MCF 10A (cell line): ENCODE data around the gene BUD13. TPM values are rescaled to one million over a fixed set of nuclear protein-coding genes. Genes with fewer than 3 reads are reported as not detected.

Experiments
- BruUV-seq: library from RNA; stranded (reverse); fragments of 400-500 nt; replicated peaks from 2 replicates; lab custom pipeline; 2021; lab: Mats Ljungman, UMichigan
- CTCF ChIA-PET: fragments of 300-600 bp; sonication (Branson Sonifier 250); formaldehyde crosslinking; extraction: SDS; loops from one replicate; lab custom pipeline; 2021; ENCODE audit warnings: antibody characterized with exemption, inconsistent platforms; lab: Yijun Ruan, JAX
- POLR2A ChIA-PET: fragments of 300-600, 350-650 bp; sonication (Branson Sonifier 250); formaldehyde crosslinking; extraction: SDS; loops from one replicate; lab custom pipeline; 2020; ENCODE audit warnings: antibody characterized with exemption, inconsistent platforms; lab: Yijun Ruan, JAX
- DNase-seq: peaks from one replicate; pipeline ENCODE4 v3.0.0-alpha.2; 2018; ENCODE audit not compliant: unreplicated experiment
- H3K27ac Mint-ChIP-seq: one replicate; pipeline ENCODE4 v1.8.0; 2022; ENCODE audit warnings: mild to moderate bottlenecking, low read depth, mixed read lengths; ENCODE audit not compliant: unreplicated experiment
- H3K27me3 Mint-ChIP-seq: one replicate; pipeline ENCODE4 v1.8.0; 2022; ENCODE audit warnings: mixed read lengths; ENCODE audit not compliant: insufficient read depth, unreplicated experiment
- H3K36me3 Mint-ChIP-seq: one replicate; pipeline ENCODE4 v1.8.0; 2022; ENCODE audit warnings: mild to moderate bottlenecking, moderate library complexity, mixed read lengths; ENCODE audit not compliant: insufficient read depth, unreplicated experiment
- H3K4me1 Mint-ChIP-seq: one replicate; pipeline ENCODE4 v1.8.0; 2022; ENCODE audit warnings: mixed read lengths; ENCODE audit not compliant: insufficient read depth, unreplicated experiment
- H3K4me3 Mint-ChIP-seq: one replicate; pipeline ENCODE4 v1.8.0; 2022; ENCODE audit warnings: mild to moderate bottlenecking, moderate library complexity, mixed read lengths; ENCODE audit not compliant: unreplicated experiment
- H3K9me3 Mint-ChIP-seq: one replicate; pipeline ENCODE4 v1.8.0; 2022; ENCODE audit warnings: mixed read lengths; ENCODE audit not compliant: unreplicated experiment
- intact Hi-C: fragments of 100-400 bp; cut with micrococcal nuclease; formaldehyde crosslinking; loops from 2 replicates; pipeline ENCODE4 v1.14.1; 2022
- total RNA-seq: library from RNA; stranded (reverse); gene quantifications from 2 replicates; pipeline ENCODE4 v1.2.3, GENCODE V29; 2022
- TF ChIP-seq, protein P1 (sequence below): fragments of 200-600 bp; IDR thresholded peaks from one replicate; pipeline ENCODE4 v1.8.0; 2022; ENCODE audit warnings: antibody characterized with exemption, mild to moderate bottlenecking; ENCODE audit not compliant: unreplicated experiment

The BUD13 gene
- total RNA-seq, 1 experiment from 2014 or later: 15.1 TPM

DNA sequence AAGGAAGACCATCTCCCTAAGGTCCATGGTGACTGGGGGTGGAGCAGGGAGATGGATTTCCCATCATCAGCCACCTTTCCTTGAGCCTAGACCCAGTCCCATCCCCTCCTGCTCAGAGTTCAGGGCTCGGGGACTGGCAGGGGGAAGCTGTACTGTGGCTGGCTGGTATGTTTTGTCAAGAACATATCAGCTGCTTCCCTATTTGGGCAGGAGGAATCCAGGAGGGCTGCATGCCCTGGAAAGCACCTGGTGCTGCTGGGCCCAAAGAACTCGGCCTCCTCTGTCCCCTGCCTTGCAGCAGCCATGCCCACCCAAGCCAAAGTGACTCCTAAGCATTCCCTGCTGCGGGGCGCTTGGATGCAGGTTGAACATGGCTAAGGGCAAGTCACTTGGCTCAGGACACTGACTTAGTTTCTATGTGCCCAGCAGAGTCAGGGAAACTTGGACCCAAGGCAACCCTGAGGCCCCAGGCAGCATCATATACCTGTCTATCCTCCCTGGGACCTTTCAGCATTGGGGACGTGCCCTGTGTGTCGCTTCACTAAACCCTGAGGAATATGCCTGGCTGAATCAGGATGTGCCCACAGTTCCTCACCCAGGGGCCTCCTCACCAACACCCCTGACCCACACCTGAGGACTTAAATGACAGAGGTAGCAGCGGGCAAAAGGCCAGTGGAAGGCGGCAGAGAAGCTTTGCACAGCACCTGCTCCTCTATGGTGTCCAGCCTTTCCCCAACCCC is 43.1 kb downstream of the BUD13 start:
- no peaks in the 10 kb centered on the region for H3K36me3 Mint-ChIP-seq
- intact Hi-C loops: loop anchor here (5.0 kb wide), 1 partner anchor 498 kb away; no protein-coding TSS in a partner anchor
- no peak overlapping the region for H3K27ac Mint-ChIP-seq
- ChIA-PET CTCF (interaction anchor here (0.6 to 4.1 kb wide), 4 partner anchors 13 to 1106 kb away, joined by 3 to 34 read pairs (median 6); no protein-coding TSS in a partner anchor), POLR2A (no interaction called here)
- TF ChIP-seq, protein P1, sequence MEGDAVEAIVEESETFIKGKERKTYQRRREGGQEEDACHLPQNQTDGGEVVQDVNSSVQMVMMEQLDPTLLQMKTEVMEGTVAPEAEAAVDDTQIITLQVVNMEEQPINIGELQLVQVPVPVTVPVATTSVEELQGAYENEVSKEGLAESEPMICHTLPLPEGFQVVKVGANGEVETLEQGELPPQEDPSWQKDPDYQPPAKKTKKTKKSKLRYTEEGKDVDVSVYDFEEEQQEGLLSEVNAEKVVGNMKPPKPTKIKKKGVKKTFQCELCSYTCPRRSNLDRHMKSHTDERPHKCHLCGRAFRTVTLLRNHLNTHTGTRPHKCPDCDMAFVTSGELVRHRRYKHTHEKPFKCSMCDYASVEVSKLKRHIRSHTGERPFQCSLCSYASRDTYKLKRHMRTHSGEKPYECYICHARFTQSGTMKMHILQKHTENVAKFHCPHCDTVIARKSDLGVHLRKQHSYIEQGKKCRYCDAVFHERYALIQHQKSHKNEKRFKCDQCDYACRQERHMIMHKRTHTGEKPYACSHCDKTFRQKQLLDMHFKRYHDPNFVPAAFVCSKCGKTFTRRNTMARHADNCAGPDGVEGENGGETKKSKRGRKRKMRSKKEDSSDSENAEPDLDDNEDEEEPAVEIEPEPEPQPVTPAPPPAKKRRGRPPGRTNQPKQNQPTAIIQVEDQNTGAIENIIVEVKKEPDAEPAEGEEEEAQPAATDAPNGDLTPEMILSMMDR: no peak
- H3K4me3 Mint-ChIP-seq: no peak overlapping the region
- peaks cover 20% of the 10 kb centered on the region for H3K27me3 Mint-ChIP-seq
- no TSS peak for BruUV-seq
- no peak for DNase-seq
- H3K9me3 Mint-ChIP-seq: no peaks in the 10 kb centered on the region
- H3K4me1 Mint-ChIP-seq: peaks cover 7% of the 10 kb centered on the region

DNA sequence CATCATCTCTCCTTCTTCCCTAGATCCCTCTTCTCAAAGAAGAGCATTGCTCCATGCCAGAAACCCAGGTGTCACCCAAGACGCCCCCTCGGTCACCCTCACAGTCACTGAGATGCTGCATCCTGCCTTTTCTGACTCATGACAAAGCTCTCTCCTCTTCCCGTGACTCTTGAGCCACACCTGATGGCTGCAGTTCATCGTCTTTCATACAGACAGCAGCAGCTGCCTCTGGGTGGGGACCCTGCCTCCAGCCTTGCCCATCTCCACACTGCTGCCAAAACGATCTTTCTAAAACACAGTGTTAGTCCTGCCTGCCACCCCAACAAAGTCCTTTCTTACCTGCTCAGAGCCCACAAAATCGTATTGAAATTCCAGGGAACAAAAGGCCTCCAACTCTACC is 44.8 kb downstream of the BUD13 start:
- no TSS peak for BruUV-seq
- TF ChIP-seq, protein P1: no peak
- ChIA-PET POLR2A (no interaction called here), CTCF (interaction anchor here (0.5 to 2.0 kb wide), 3 partner anchors 15 to 372 kb away, joined by 3 to 9 read pairs (median 6); no protein-coding TSS in a partner anchor)
- H3K4me3 Mint-ChIP-seq: no peak overlapping the region
- H3K9me3 Mint-ChIP-seq: no peaks in the 10 kb centered on the region
- peaks cover 29% of the 10 kb centered on the region for H3K27me3 Mint-ChIP-seq
- intact Hi-C loops: no loop called here
- H3K27ac Mint-ChIP-seq: no peak overlapping the region
- H3K36me3 Mint-ChIP-seq: no peaks in the 10 kb centered on the region
- DNase-seq: no peak
- peaks cover 7% of the 10 kb centered on the region for H3K4me1 Mint-ChIP-seq

DNA sequence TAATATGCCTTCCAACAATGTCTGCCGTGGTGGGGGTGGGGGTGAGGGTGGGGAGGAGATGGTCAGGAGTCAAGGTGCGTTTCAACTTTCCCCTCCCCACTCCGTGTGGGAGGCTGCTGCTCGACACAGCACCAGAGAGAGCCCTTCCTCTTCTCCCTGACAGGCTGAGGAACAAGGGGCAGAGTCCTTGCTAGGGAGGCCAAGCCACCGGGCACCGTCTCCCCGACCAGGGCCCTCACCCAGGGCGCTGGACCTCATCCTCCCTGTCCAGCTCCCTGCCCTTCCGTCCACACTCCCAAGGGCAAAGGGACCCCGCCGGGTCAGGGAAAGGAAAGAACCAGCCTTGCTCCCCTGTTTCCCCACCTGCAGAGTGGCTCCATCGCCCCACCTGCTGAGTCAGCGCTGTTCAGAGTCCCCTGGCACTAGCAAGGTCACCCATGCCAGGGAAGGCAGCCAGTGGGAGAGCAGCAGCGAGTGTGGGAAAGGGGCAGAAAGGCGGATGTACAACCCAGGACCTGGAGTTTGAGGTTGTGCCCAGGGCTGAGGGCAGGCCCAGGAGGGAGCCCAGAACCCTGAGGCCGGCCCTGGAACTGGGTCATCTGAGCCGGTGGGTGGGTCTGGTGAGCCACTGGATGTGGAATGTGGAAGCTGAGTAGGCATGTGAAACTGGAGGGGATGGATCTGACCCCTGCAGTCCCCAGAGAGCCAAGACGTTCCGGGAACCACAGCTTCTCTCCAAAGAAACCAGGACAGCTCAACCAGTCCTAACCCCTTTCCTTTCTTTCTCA is 47.2 kb downstream of the BUD13 start:
- CTCF ChIA-PET: no interaction called here
- POLR2A ChIA-PET: no interaction called here
- H3K27me3 Mint-ChIP-seq: peaks cover 36% of the 10 kb centered on the region
- H3K4me1 Mint-ChIP-seq: no peaks in the 10 kb centered on the region
- H3K4me3 Mint-ChIP-seq: no peak overlapping the region
- no TSS peak for BruUV-seq
- H3K36me3 Mint-ChIP-seq: no peaks in the 10 kb centered on the region
- DNase-seq: no peak
- intact Hi-C loops: no loop called here
- H3K9me3 Mint-ChIP-seq: no peaks in the 10 kb centered on the region
- TF ChIP-seq, protein P1: no peak
- no peak overlapping the region for H3K27ac Mint-ChIP-seq

DNA sequence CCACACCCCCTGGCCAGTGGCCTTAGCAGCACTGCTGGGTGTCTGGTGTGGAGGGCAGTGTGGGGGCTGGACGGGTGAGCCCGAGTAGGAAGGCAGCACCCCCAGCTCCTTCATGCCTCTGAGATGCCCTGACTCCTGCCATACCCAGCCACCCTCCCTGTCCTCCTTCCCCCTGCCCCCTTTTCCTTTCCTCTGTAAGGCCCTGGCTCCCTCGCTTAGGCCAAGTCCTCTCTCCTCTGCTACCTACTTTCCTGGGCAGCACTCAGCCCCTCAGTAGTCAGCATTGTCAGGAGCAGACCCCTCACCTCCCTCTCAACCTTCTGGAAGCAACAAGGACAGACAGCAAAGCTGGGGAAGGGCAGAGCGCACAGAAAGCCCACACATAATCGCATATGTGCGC is 48.0 kb downstream of the BUD13 start:
- intact Hi-C loops: no loop called here
- Mint-ChIP-seq H3K4me1 (no peaks in the 10 kb centered on the region), H3K9me3 (no peaks in the 10 kb centered on the region), H3K27ac (no peak overlapping the region), H3K36me3 (no peaks in the 10 kb centered on the region), H3K4me3 (no peak overlapping the region), H3K27me3 (peaks cover 36% of the 10 kb centered on the region)
- TF ChIP-seq, protein P1: no peak
- ChIA-PET CTCF (no interaction called here), POLR2A (no interaction called here)
- BruUV-seq: no TSS peak
- no peak for DNase-seq
